NCI-H82 treated with DMSO at 0.1 percent for 48 hours (cell line): ENCODE measurements around the gene INF2.

Experiments used
- DNase-seq: peaks from one replicate; lab custom pipeline; 2025; ENCODE audit not compliant: unreplicated experiment; lab: John Stamatoyannopoulos, UW

INF2 gene

DNA sequence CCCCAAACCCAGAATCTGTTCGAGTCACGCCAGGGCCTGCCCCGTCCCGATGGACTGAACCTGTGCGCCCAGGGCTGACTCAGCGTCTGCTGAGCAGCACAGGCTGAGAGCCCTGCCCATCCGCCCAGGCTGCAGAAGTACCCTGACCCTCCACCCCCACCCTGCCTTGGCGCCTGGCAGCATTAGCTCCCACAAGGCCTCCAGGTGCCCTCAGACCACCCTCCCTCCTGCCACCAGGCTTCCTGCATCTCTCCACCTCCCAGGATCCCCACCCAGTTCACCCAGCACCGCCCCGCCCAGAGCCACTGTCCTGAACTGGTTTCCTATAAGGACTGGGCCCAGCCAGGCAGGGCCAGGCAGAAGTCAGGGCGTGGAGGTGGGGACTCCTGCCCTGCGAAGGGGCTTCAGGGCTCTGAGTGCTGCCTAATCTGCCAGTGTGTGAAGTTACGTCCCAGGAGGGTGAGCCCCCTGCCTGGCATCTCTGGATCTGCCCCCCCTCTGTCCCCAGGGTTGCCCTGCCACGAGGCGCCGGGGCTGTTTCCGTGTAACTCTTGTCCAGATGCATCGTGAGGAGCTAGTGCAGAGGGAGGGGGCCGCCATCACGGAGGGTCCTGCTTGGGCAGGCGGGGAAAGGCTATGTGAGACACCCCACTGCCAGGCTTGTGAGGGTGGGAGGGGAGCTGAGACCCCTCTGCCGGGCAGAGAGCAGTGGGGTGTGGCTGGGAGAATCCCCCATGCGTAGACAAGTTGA is 43.7 kb downstream of the INF2 start:
- DNase-seq, result no peak

GRCh38 chr14:104734051-104734587 is 44.7 kb downstream of the INF2 start:
- DNase-seq, result no peak

GRCh38 chr14:104734601-104734990 is 45.2 kb downstream of the INF2 start:
- no peak for DNase-seq

DNA sequence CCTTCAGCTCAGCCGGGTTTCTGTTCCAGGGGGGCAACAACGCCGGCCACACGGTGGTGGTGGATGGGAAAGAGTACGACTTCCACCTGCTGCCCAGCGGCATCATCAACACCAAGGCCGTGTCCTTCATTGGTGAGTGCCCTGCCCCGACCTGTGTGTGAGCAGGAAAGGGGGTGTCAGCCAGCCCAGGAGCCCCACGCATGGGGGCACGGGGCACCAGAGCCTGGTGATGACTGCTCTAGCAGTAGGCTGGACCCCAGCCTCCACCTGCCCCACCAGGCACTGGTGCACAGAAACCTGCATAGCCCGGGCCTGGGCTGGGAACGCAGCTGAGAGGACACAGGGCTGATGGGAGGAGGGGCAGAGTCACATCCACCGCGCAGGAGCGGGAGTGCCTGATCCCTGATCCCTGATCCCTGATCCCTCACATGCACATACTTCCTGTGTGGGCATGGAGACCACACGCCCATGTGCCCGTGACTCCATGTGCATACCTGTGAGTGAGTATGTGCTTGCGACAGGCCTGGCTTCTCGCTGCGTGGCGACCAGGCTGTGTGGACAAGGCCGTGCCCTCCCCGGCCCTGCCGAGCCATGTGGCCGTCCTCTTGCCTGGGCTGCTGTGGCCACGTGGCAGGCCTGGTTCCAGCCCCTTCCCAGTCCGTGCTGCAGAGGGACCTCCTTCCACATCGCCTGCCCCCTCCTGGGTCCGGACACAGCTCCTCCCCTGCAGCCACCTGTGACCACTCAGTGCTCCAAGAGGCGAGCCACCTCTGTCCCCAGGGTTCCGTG is 45.8 kb downstream of the INF2 start:
- no peak for DNase-seq

GRCh38 chr14:104735830-104736642 is 46.6 kb downstream of the INF2 start:
- no peak for DNase-seq

DNA sequence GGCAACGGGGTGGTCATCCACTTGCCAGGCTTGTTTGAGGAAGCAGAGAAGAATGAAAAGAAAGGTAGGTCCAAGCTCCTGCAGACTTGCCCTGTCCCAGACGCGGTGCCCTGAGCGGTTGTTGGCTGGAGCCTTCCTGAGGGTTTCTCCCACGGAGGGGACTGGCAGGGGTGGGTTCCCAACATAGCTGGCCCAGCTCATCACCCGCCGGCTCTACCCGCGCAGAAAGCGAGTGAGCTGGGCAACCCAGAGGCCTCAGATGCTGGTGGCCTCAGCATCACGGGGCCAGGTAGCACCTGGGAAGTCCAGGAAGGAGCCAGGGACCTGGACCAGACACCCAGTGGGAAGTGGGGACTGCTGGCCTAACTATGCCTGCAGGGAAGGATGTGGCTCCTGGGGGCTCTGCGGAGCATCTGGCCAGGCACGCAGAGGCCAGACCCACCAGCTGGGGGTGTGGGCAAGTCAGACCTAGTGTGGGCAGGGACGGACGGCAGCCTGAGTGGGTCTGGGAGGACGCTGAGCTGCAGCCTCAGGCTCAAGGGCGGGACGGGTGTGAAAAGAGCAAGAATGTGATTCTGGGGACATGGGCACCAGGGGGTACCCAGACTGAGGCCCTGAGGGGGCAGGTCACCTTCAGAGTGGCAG is 49.1 kb downstream of the INF2 start:
- no peak for DNase-seq

DNA sequence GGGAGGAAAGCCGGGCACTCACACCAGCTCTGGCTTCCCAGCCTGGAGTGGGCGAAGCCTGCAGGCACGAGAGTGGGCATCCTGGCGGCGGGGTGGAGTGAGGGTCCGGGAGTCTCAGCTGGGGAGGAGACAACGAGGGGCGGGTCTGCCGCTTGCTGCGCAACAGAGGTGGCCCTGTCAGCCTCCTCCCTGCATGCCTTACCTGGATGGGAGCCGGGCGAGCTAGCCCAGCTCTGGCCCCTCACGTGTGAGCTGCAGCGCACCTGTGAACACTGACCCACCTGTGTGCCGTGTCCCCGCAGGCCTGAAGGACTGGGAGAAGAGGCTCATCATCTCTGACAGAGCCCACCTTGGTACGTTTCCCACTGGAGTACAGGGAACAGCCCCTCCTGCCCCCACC is 49.6 kb downstream of the INF2 start:
- no peak for DNase-seq

- DNase-seq, result no peak
Measured at GRCh38 chr14:104739546-104740516, 50.4 kb downstream of the INF2 start.

- no peak for DNase-seq
Measured at GRCh38 chr14:104741108-104741802, 51.8 kb downstream of the INF2 start.

DNA sequence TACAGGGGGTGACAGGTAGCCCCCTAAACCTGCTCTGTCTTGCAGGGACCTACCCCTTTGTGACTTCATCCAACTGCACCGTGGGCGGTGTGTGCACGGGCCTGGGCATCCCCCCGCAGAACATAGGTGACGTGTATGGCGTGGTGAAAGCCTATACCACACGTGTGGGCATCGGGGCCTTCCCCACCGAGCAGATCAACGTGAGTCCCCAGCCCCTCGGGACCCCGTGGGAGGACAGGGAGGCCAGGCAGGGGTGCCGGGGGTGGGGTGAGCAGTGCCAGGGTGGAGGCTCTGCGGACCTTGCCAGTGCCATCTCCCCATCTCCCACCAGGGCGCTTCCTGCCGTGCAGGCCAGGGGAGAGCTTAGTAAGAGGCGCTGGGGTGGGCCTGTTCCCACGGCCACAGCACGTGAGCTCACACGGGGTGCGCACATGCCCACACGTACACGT is 52.4 kb downstream of the INF2 start:
- no peak for DNase-seq

DNA sequence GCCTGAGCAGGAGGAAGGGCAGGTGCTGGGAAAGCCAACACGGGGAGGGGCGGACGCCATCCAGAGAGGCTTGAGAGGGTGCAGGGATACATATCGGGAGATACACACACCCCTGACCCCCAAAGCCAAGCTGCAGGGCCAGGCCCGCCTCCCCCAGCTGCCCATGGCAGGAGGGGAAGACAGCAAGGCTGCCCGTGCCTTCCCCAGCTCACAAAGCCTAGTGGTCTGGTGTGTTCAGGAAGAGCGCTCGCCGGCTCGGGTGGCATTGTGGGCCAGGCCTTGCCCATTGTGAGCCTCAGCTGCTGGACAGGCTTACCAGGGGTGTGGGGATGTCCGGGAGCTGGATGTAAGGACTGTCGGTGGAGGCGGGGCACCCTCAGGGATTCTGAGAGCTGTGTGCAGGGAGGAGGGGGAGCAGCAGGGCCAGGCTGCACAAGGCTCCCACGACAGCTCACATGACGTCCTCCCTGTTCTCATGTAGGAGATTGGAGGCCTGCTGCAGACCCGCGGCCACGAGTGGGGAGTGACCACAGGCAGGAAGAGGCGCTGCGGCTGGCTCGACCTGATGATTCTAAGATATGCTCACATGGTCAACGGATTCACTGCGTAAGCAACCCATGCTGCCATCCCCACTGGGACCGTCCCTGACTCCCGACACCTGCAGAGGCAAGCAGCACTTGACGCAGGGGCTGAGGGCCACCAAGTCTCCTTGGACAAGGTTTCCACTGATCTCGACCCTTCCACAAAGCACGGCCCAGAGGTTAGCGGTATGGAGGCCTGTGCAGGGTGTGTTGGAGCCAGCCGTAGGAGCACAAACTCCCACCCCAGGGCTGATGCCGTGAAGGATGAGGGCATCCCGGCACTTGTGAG is 53.4 kb downstream of the INF2 start:
- DNase-seq, result no peak

DNA sequence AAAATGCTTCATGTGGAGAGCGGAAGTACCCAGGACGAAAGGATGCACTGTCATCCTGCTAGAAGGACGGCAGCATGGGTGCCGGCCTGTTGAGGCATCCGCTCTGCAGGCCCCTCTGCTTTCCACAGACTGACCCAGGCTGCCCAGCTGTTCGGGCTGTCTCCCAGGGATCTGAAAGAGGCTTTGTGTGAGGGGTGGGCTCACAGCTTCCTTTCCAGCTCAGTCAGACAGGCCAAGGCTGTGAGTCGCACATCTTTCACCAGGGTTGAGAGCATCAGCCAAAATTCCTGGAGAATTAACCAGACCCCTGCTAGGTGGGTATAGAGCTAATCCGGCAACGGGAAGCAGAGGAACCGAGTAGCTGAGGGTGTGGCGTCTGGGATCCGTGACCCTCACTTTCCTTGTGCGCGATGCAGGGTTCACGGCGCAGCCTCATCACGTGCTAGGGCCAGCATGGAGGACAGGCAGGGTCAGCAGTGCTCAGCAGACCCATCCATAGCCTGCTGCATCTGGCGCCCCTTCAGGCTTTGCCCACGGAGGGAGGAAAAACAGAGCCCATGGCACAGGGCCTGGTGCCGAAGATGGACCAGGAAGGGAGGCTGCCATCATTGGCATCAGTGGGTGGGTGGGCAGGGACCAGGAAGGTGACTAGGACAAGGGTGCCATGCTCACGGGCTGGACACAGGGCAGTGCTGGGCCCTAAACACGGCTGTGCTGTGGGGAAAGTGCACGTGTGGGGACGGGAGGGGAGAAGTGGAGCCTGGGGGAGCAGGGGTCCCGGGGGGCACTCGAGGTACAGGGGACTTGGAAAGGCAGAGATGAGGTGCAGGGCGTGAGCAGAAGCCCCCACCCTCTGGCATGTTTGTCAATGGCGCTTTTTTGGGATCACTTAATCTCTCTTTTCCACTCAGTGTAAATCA is 54.3 kb downstream of the INF2 start:
- no peak for DNase-seq

DNA sequence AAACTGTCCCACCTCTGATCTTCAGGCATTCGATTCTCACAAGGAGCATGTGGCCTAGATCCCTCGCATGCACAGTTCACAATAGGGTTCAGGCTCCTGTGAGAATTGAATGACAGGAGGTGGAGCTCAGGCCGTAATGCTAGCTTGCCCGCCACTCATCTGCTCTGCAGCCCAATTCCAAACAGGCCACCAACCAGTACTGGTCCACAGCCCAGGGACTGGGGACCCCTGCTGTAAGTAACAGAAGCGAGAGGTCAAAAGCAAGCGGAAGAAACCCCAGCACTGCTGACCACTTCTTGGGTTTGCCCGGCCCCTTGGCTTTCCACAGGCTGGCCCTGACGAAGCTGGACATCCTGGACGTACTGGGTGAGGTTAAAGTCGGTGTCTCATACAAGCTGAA is 55.1 kb downstream of the INF2 start:
- DNase-seq, result no peak

DNA sequence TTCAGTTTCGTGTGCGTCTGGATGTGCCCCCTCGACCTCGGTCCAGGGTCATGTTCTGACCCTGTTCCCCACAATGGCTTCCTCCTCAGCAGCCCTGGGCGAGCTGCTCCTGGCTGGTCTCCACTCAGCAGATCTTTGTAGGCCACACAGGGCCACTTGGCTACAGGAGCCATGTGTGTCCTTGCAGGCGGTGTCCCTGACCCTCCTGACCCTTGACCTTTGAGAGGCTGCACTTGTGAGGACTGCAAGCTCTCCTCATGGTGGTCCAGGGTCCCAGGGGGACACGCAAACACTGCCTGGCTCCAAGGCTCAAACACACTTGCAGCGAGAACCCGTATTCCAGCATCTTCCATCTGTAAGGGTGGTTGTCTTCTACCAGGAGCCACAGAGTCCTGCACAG is 56.0 kb downstream of the INF2 start:
- DNase-seq, result no peak

- DNase-seq, result no peak
Measured at GRCh38 chr14:104746071-104746545, 56.7 kb downstream of the INF2 start.

DNA sequence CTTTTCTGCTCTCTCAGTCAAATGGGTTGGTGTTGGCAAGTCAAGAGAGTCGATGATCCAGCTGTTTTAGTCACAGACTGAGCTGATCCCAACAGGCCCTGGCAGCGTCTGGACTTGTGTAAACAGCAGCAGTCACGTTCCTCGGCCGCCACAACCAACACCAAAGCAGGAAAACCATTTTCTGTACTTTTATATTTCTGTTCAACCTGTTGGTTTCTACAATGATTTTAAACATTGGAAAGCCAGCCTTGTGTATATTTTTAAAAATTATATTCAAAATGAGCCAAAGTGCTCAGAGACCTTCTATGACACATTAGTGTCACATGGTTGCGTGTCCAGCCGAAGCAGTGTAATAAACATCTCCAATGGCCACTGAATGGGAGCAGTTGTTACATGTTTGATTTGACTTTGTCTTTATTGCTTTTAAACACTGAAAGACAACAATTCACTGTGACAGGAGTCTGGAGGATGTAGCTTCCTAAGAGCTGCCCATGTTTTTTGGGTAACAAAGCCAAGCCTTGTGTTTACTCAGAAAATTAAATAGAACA is 57.6 kb downstream of the INF2 start:
- no peak for DNase-seq

DNA sequence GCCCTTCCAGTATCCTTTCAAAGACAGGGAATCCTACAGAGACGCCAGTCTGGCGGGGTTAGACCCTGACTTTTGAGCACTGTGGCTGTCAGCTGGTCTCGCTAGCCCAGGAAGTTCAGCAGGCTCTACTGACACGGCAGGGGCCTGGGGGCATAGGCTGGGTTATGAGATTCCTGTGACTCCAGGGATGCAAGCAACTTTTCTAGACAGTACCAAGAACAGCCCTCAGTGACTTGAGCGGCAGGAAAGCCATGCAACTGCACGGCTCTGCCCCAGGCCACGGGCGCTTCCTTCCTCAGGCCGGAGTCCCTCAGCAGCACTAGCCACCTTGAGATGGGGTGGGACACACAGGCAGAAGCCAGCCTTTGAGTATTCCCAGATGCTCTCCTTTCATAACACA is 58.5 kb downstream of the INF2 start:
- DNase-seq, result no peak
